GM11168 (cell line): ENCODE results near the gene PIP5KL1.

Experiments
- in situ Hi-C: fragments of 300-500 bp; cut with MboI; formaldehyde crosslinking; loops from one replicate; pipeline ENCODE4 v1.12.0; 2022; ENCODE audit warnings: low sequenced_read_pairs; ENCODE audit not compliant: unreplicated experiment

Gene PIP5KL1

GRCh38 chr9:127937388-127938297, 7.1 kb upstream of the PIP5KL1 start, which contains the start of gene DPM2:
DPM2 (minus strand) TSS chr9:127937854; CDS start chr9:127937820, 34 bp downstream.
- in situ Hi-C loops: no loop called here

- in situ Hi-C loops: no loop called here
Measured at GRCh38 chr9:127937056-127937387, 6.4 kb upstream of the PIP5KL1 start.

GRCh38 chr9:127936347-127936852, 5.8 kb upstream of the PIP5KL1 start:
- in situ Hi-C loops: no loop called here

- in situ Hi-C loops: no loop called here
Measured at GRCh38 chr9:127935765-127936221, 5.2 kb upstream of the PIP5KL1 start.

- in situ Hi-C loops: no loop called here
Measured at GRCh38 chr9:127934986-127935385, 4.4 kb upstream of the PIP5KL1 start.

- in situ Hi-C loops: no loop called here
Measured at GRCh38 chr9:127934248-127934647, 3.7 kb upstream of the PIP5KL1 start.

GRCh38 chr9:127931092-127931881, 710 bp upstream of the PIP5KL1 start:
- in situ Hi-C loops: no loop called here

- in situ Hi-C loops: loop anchor here (5.0 kb wide), 1 partner anchor 142 kb away; the partner anchor contains the start of gene CDK9
Measured at GRCh38 chr9:127929625-127929979, 975 bp downstream of the PIP5KL1 start.

GRCh38 chr9:127928676-127929624, 1.6 kb downstream of the PIP5KL1 start:
- in situ Hi-C loops: loop anchor here (5.0 kb wide), 1 partner anchor 142 kb away; the partner anchor contains the start of gene CDK9

- in situ Hi-C loops: loop anchor here (5.0 kb wide), 1 partner anchor 141 kb away; the partner anchor contains the start of gene CDK9
Measured at GRCh38 chr9:127927988-127928675, 2.4 kb downstream of the PIP5KL1 start.

GRCh38 chr9:127927201-127927987, 3.2 kb downstream of the PIP5KL1 start:
- in situ Hi-C loops: loop anchor here (5.0 kb wide), 1 partner anchor 140 kb away; the partner anchor contains the start of gene CDK9

GRCh38 chr9:127926906-127927200, 3.7 kb downstream of the PIP5KL1 start:
- in situ Hi-C loops: loop anchor here (5.0 kb wide), 1 partner anchor 140 kb away; the partner anchor contains the start of gene CDK9

GRCh38 chr9:127925959-127926905, 4.3 kb downstream of the PIP5KL1 start:
- in situ Hi-C loops: loop anchor here (5.0 kb wide), 1 partner anchor 139 kb away; the partner anchor contains the start of gene CDK9

- in situ Hi-C loops: loop anchor here (5.0 kb wide), 1 partner anchor 138 kb away; the partner anchor contains the start of gene CDK9
Measured at GRCh38 chr9:127924736-127925444, 5.7 kb downstream of the PIP5KL1 start.

GRCh38 chr9:127923771-127924170, 6.8 kb downstream of the PIP5KL1 start:
- in situ Hi-C loops: no loop called here

GRCh38 chr9:127923046-127923445, 7.5 kb downstream of the PIP5KL1 start:
- in situ Hi-C loops: no loop called here
